H1 (cell line): ENCODE measurements around the gene RELL2. TPM values are rescaled to one million over a fixed set of nuclear protein-coding genes. Genes with fewer than 3 reads are reported as not detected.

ENCODE experiments used
- CTCF ChIA-PET: fragments of 300-600 bp; sonication (Branson Sonifier 250); formaldehyde crosslinking; loops from one replicate; lab custom pipeline; 2021; ENCODE audit not compliant: partially characterized antibody; lab: Charles Lee
- POLR2A ChIA-PET: fragments of 300-600 bp; sonication (Branson Sonifier 250); formaldehyde crosslinking; loops from one replicate; lab custom pipeline; 2021; ENCODE audit warnings: inconsistent platforms; ENCODE audit not compliant: partially characterized antibody; lab: Charles Lee
- DNase-seq, 2 experiments: peaks; one replicate each; pipeline versions ENCODE4 v3.0.0 to v3.0.0-alpha.2; 2010 to 2022; ENCODE audit warnings: low spot score in 2 of 2, low read depth in 1 of 2, mixed read lengths in 1 of 2
- FAIRE-seq: peaks from 2 replicates; lab custom pipeline; 2011; peaks lifted over from hg19 to GRCh38; lab: Jason Lieb, UNC
- H2AFZ ChIP-seq: 2 replicates; pipeline ENCODE4 v1.8.1; 2012; ENCODE audit warnings: low read length, inconsistent platforms
- H2AK5ac ChIP-seq: 2 replicates; pipeline ENCODE4 v1.6.1; 2013; ENCODE audit warnings: low read depth, low read length
- H2BK120ac ChIP-seq: replicated peaks from 2 replicates; pipeline ENCODE3; 2013; ENCODE audit warnings: low read depth, low read length, inconsistent platforms
- H2BK12ac ChIP-seq: 2 replicates; pipeline ENCODE4 v1.6.1; 2013; ENCODE audit warnings: low read depth, low read length
- H2BK15ac ChIP-seq: 2 replicates; pipeline ENCODE4 v1.6.1; 2013; ENCODE audit warnings: low read length
- H2BK20ac ChIP-seq: 2 replicates; pipeline ENCODE4 v1.6.1; 2013; ENCODE audit warnings: low read length
- H2BK5ac ChIP-seq: 2 replicates; pipeline ENCODE4 v1.6.1; 2013; ENCODE audit warnings: low read depth, low read length
- H3K14ac ChIP-seq: 2 replicates; pipeline ENCODE4 v1.6.1; 2013; ENCODE audit warnings: inconsistent platforms; ENCODE audit not compliant: insufficient read length
- H3K18ac ChIP-seq: 2 replicates; pipeline ENCODE4 v1.6.1; 2013; ENCODE audit warnings: low read length; ENCODE audit errors: extremely low read depth
- H3K23ac ChIP-seq: 2 replicates; pipeline ENCODE4 v1.6.1; 2013; ENCODE audit warnings: inconsistent platforms; ENCODE audit not compliant: insufficient read length
- H3K23me2 ChIP-seq: 2 replicates; pipeline ENCODE4 v1.6.1; 2013; ENCODE audit warnings: low read depth, low read length
- H3K27ac ChIP-seq: 2 replicates; pipeline ENCODE4 v1.6.1; 2011; ENCODE audit warnings: low read depth, low read length, inconsistent platforms
- H3K27me3 ChIP-seq, 4 experiments: replicated peaks in 1 of 4; 1 replicate in 1 of 4; 2 replicates in 3 of 4; pipeline versions ENCODE4 v1.6.1 to v1.8.1; 2011 to 2013; ENCODE audit warnings: low read length in 3 of 4, mild to moderate bottlenecking in 3 of 4, inconsistent platforms in 2 of 4, mixed read lengths in 2 of 4, moderate library complexity in 1 of 4; ENCODE audit not compliant: control insufficient read depth in 3 of 4, insufficient read depth in 3 of 4; ENCODE audit errors: extremely low read depth in 1 of 4
- H3K36me3 ChIP-seq, 4 experiments: 2 replicates each; pipeline versions ENCODE4 v1.6.1 to v1.8.1; 2011 to 2013; ENCODE audit warnings: mild to moderate bottlenecking in 4 of 4, low read length in 3 of 4, moderate library complexity in 2 of 4, control low read depth in 1 of 4, inconsistent platforms in 1 of 4; ENCODE audit not compliant: insufficient read depth in 4 of 4, control insufficient read depth in 2 of 4
- H3K4ac ChIP-seq: replicated peaks from 2 replicates; pipeline ENCODE3; 2013; ENCODE audit warnings: low read length, low read depth, mixed read lengths, inconsistent platforms; ENCODE audit not compliant: insufficient read length
- H3K4me1 ChIP-seq, 4 experiments: replicated peaks in 1 of 4; 1 replicate in 1 of 4; 2 replicates in 3 of 4; pipeline versions ENCODE4 v1.6.1 to v1.8.1; 2011 to 2013; ENCODE audit warnings: low read length in 3 of 4, inconsistent platforms in 2 of 4, mixed read lengths in 1 of 4; ENCODE audit not compliant: insufficient read depth in 4 of 4, control insufficient read depth in 3 of 4
- H3K4me2 ChIP-seq, 2 experiments: 2 replicates each; pipeline versions ENCODE4 v1.6.1 to v1.8.1; 2011 to 2013; ENCODE audit warnings: low read depth in 2 of 2, low read length in 2 of 2, control low read depth in 1 of 2, inconsistent platforms in 1 of 2, mild to moderate bottlenecking in 1 of 2; ENCODE audit not compliant: insufficient read depth in 1 of 2
- H3K4me3 ChIP-seq, 4 experiments: fragments of 200-600, 300-600 bp in 1 of 4; sonication (generic), shearing (Covaris generic), sonication (Bioruptor Twin) in 1 of 4; 2 replicates each; pipeline versions ENCODE4 v1.5.1 to v1.8.1; 2011 to 2016; ENCODE audit warnings: low read length in 4 of 4, low read depth in 3 of 4, control low read depth in 2 of 4, inconsistent platforms in 2 of 4, mild to moderate bottlenecking in 2 of 4, mixed read lengths in 1 of 4, moderate library complexity in 1 of 4; ENCODE audit not compliant: insufficient read depth in 2 of 4; ENCODE audit errors: extremely low read depth in 1 of 4
- H3K56ac ChIP-seq: replicated peaks from 2 replicates; pipeline ENCODE3; 2013; ENCODE audit warnings: low read depth, mild to moderate bottlenecking, mixed read lengths, low read length, inconsistent platforms; ENCODE audit not compliant: insufficient read length
- H3K79me1 ChIP-seq: 2 replicates; pipeline ENCODE4 v1.6.1; 2013; ENCODE audit warnings: low read depth, low read length, control low read depth
- H3K79me2 ChIP-seq, 2 experiments: 2 replicates each; pipeline versions ENCODE4 v1.6.1 to v1.8.1; 2012 to 2013; ENCODE audit warnings: low read length in 2 of 2, mild to moderate bottlenecking in 2 of 2, inconsistent platforms in 1 of 2; ENCODE audit not compliant: insufficient read depth in 2 of 2, control insufficient read depth in 1 of 2
- H3K9ac ChIP-seq, 4 experiments: replicated peaks in 1 of 4; 1 replicate in 1 of 4; 2 replicates in 3 of 4; pipeline versions ENCODE4 v1.6.1 to v1.8.1; 2011 to 2013; ENCODE audit warnings: low read depth in 3 of 4, low read length in 3 of 4, control low read depth in 2 of 4, mild to moderate bottlenecking in 2 of 4, moderate library complexity in 2 of 4, inconsistent platforms in 1 of 4; ENCODE audit errors: extremely low read depth in 1 of 4
- H3K9me3 ChIP-seq, 2 experiments: 2 replicates each; pipeline versions ENCODE4 v1.6.1 to v1.8.1; 2012 to 2013; ENCODE audit warnings: mild to moderate bottlenecking in 2 of 2, moderate library complexity in 2 of 2, control low read depth in 1 of 2, inconsistent platforms in 1 of 2, low read depth in 1 of 2, low read length in 1 of 2, mixed read lengths in 1 of 2; ENCODE audit not compliant: insufficient read depth in 2 of 2
- H4K20me1 ChIP-seq, 2 experiments: replicated peaks in 1 of 2; 2 replicates each; pipeline versions ENCODE3 to v1.8.1; 2011 to 2013; ENCODE audit warnings: inconsistent platforms in 2 of 2, low read length in 2 of 2, mild to moderate bottlenecking in 1 of 2; ENCODE audit not compliant: insufficient read depth in 2 of 2, control insufficient read depth in 1 of 2
- H4K5ac ChIP-seq: 2 replicates; pipeline ENCODE4 v1.6.1; 2013; ENCODE audit warnings: low read length, low read depth, mixed read lengths, inconsistent platforms; ENCODE audit not compliant: insufficient read length
- H4K8ac ChIP-seq: 2 replicates; pipeline ENCODE4 v1.8.0; 2013; ENCODE audit warnings: mild to moderate bottlenecking, moderate library complexity, low read length, inconsistent platforms; ENCODE audit not compliant: insufficient read depth; ENCODE audit errors: extremely low read depth
- H4K91ac ChIP-seq: replicated peaks from 2 replicates; pipeline ENCODE3; 2013; ENCODE audit warnings: low read length, mixed read lengths, inconsistent platforms; ENCODE audit not compliant: insufficient read length
- BCL11A ChIP-seq, 2 experiments: IDR thresholded peaks; one replicate each; pipeline ENCODE4 v1.6.1; 2011; ENCODE audit warnings: low read depth in 2 of 2, low read length in 2 of 2, mild to moderate bottlenecking in 2 of 2
- FOSL1 ChIP-seq: IDR thresholded peaks from 2 replicates; pipeline ENCODE4 v1.6.1; 2011; ENCODE audit warnings: mild to moderate bottlenecking, low read depth, low read length, moderate library complexity; ENCODE audit not compliant: insufficient read depth
- HDAC2 ChIP-seq, 2 experiments: fragments of 300-600 bp in 1 of 2; sonication (generic) in 1 of 2; IDR thresholded peaks; 2 replicates each; pipeline ENCODE4 v1.6.1; 2011 to 2012; ENCODE audit warnings: low read depth in 2 of 2, low read length in 2 of 2, mild to moderate bottlenecking in 2 of 2, moderate library complexity in 2 of 2, borderline replicate concordance in 1 of 2, inconsistent platforms in 1 of 2
- KDM5A ChIP-seq: fragments of 200-600 bp; IDR thresholded peaks from 2 replicates; pipeline ENCODE4 v1.7.1; 2012; ENCODE audit warnings: mild to moderate bottlenecking, low read length, inconsistent platforms, mixed read lengths
- NANOG ChIP-seq: IDR thresholded peaks from 2 replicates; pipeline ENCODE4 v1.6.1; 2011; ENCODE audit warnings: low read length, low read depth, mild to moderate bottlenecking, inconsistent platforms; ENCODE audit not compliant: insufficient read depth, poor library complexity, severe bottlenecking
- RAD21 ChIP-seq, 2 experiments: IDR thresholded peaks in 1 of 2; conservative IDR thresholded peaks in 1 of 2; 2 replicates each; pipeline ENCODE4 v1.6.1; 2011; ENCODE audit warnings: low read depth in 2 of 2, low read length in 2 of 2, improper control_type of control experiment in 1 of 2, inconsistent platforms in 1 of 2, mild to moderate bottlenecking in 1 of 2, moderate library complexity in 1 of 2
- SRF ChIP-seq: IDR thresholded peaks from 2 replicates; pipeline ENCODE4 v1.6.1; 2011; ENCODE audit warnings: mild to moderate bottlenecking, low read depth, low read length, moderate library complexity
- WGBS, 2 experiments: shearing (Covaris generic) in 1 of 2; methylation state at CpG; one replicate each; pipeline versions ENCODE4 v1.1.6 to v1.1.7; 2013 to 2015; ENCODE audit warnings: low lambda C conversion rate in 2 of 2, mixed read lengths in 2 of 2, inconsistent platforms in 1 of 2, low coverage in 1 of 2, missing lambda C conversion rate in 1 of 2; ENCODE audit not compliant: insufficient replicate concordance in 2 of 2, insufficient coverage in 1 of 2, insufficient read length in 1 of 2; ENCODE audit errors: extremely low coverage in 1 of 2, missing lambda C conversion rate in 1 of 2; 5-methylcytosine and 5-hydroxymethylcytosine counted together
- polyA plus RNA-seq, 7 experiments: library from polyadenylated mRNA; depleted of rRNA in 3 of 7; stranded (reverse) in 5 of 7; unstranded in 2 of 7; fragments of >200 nt in 5 of 7; fragments of 200-250 nt in 2 of 7; gene quantifications; 1 replicate in 5 of 7; 2 replicates in 1 of 7; 4 replicates in 1 of 7; pipeline versions ENCODE4 v1.2.1 to v1.2.3, GENCODE V29; 2011 to 2013; ENCODE audit warnings: missing spikeins in 2 of 7, mixed read lengths in 2 of 7
- total RNA-seq: library from RNA; stranded (reverse); fragmentation: NEBNext Ultra II Directional; extraction: Animal tissue kit (Norgen Biotek cat#: 25700); gene quantifications from 2 replicates; pipeline ENCODE4 v1.2.1, GENCODE V29; 2021
- TF ChIP-seq, protein P1 (sequence below), 3 experiments: IDR thresholded peaks; 1 replicate in 2 of 3; 2 replicates in 1 of 3; pipeline versions ENCODE4 v1.5.1 to v1.6.1; 2011; ENCODE audit warnings: low read length in 3 of 3, mild to moderate bottlenecking in 3 of 3, inconsistent platforms in 2 of 3, low read depth in 1 of 3, moderate library complexity in 1 of 3; ENCODE audit not compliant: insufficient read depth in 1 of 3; ENCODE audit errors: control extremely low read depth in 1 of 3
- TF ChIP-seq, protein P2 (sequence below): IDR thresholded peaks from 2 replicates; pipeline ENCODE4 v1.6.1; 2012; ENCODE audit warnings: inconsistent platforms

The RELL2 gene
- total and polyA plus RNA-seq, 2 of the 8 experiments (the other 6 are each of a cell fraction or from before 2014, with no cell fraction given): 18.6 to 23.7 TPM

DNA sequence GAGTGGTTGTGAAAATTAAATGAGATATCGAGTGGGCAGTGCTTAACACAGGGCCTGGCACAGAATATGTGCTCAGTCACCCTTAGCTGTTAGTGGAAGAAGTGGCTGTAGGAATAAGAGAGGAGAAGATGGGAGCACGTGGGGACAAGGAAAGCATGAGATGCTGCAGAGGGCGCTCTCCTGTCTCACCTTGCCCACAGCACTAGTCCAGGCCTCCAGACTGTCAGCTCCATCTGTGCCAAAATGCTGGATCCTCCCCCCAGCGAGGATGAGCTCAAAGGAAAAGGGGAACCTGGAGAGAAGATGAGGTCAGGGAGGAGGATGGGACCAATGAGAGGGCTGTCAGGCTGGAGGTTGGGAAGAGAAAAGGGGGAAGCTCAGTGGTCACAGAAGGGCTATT lies 32.7 kb downstream of the RELL2 start:
- no peak overlapping the region for H4K91ac ChIP-seq
- no peak overlapping the region for H3K14ac ChIP-seq
- WGBS, 2 experiments: 70% methylated on average over 4 of the region's 4 CpGs; no CpG with 5 or more reads in 1 of the 2 experiments
- no peaks in the 10 kb centered on the region for H3K27me3 ChIP-seq
- H2BK12ac ChIP-seq: no peak overlapping the region
- H3K56ac ChIP-seq: no peak overlapping the region
- no peak overlapping the region for H2BK20ac ChIP-seq
- no peak overlapping the region for H4K8ac ChIP-seq
- ChIA-PET CTCF (interaction anchor here (0.7 to 11.0 kb wide), 52 partner anchors 9 to 458 kb away, joined by 3 to 137 read pairs (median 4); partner anchors contain the start of genes ARAP3, PCDH1, PCDH12 and RNF14), POLR2A (interaction anchor here (0.8 to 3.6 kb wide), 7 partner anchors 10 to 209 kb away, joined by 3 to 18 read pairs (median 4); partner anchors contain the start of genes ARAP3 and PCDH1)
- H2BK120ac ChIP-seq: no peak overlapping the region
- H3K23me2 ChIP-seq: no peaks in the 10 kb centered on the region
- H3K18ac ChIP-seq: no peak overlapping the region
- peaks cover 0 to 6% of the 10 kb centered on the region in 2 experiments for H4K20me1 ChIP-seq
- no peak overlapping the region for H3K4me3 ChIP-seq
- no peaks in the 10 kb centered on the region for H3K9me3 ChIP-seq
- H2BK5ac ChIP-seq: no peak overlapping the region
- H3K79me1 ChIP-seq: no peaks in the 10 kb centered on the region
- no peak overlapping the region for H2AK5ac ChIP-seq
- no peak overlapping the region for H3K23ac ChIP-seq
- no peaks in the 10 kb centered on the region for H3K79me2 ChIP-seq
- peaks cover 9 to 20% (median 11%) of the 10 kb centered on the region in 4 experiments; a peak in 6 of 8 replicates for H3K36me3 ChIP-seq
- H3K9ac ChIP-seq: no peak overlapping the region
- peaks cover 2 to 10% (median 4%) of the 10 kb centered on the region in 4 experiments; a peak in 5 of 7 replicates for H3K4me1 ChIP-seq
- H4K5ac ChIP-seq: no peak overlapping the region
- DNase-seq: no peak
- H3K27ac ChIP-seq: no peak overlapping the region
- no peak overlapping the region for H3K4me2 ChIP-seq
- no peak overlapping the region for H3K4ac ChIP-seq
- no peak for FAIRE-seq
- H2AFZ ChIP-seq: no peak overlapping the region
- H2BK15ac ChIP-seq: no peak overlapping the region
- TF ChIP-seq KDM5A (no peak), BCL11A (IDR thresholded peaks at IDR 0.05; ENCODE audit: low read depth in 2 of 2, low read length in 2 of 2) (no peak), NANOG (no peak), RAD21 (IDR thresholded peaks at IDR 0.05 in 1 of 2, conservative IDR thresholded peaks at IDR 0.05 in 1 of 2; ENCODE audit: low read depth in 2 of 2, low read length in 2 of 2) (peak; percentile 16 to 40; a peak in 2 of 4 replicates), HDAC2 (IDR thresholded peaks at IDR 0.05; ENCODE audit: borderline replicate concordance in 1 of 2, low read depth in 2 of 2, low read length in 2 of 2) (no peak), FOSL1 (no peak), SRF (no peak)
- TF ChIP-seq, protein P1, sequence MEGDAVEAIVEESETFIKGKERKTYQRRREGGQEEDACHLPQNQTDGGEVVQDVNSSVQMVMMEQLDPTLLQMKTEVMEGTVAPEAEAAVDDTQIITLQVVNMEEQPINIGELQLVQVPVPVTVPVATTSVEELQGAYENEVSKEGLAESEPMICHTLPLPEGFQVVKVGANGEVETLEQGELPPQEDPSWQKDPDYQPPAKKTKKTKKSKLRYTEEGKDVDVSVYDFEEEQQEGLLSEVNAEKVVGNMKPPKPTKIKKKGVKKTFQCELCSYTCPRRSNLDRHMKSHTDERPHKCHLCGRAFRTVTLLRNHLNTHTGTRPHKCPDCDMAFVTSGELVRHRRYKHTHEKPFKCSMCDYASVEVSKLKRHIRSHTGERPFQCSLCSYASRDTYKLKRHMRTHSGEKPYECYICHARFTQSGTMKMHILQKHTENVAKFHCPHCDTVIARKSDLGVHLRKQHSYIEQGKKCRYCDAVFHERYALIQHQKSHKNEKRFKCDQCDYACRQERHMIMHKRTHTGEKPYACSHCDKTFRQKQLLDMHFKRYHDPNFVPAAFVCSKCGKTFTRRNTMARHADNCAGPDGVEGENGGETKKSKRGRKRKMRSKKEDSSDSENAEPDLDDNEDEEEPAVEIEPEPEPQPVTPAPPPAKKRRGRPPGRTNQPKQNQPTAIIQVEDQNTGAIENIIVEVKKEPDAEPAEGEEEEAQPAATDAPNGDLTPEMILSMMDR (IDR thresholded peaks at IDR 0.05; ENCODE audit: control extremely low read depth in 1 of 3, insufficient read depth in 1 of 3, low read depth in 1 of 3, low read length in 3 of 3): peak; percentile 48 to 61 (median 57)
- TF ChIP-seq, protein P2, sequence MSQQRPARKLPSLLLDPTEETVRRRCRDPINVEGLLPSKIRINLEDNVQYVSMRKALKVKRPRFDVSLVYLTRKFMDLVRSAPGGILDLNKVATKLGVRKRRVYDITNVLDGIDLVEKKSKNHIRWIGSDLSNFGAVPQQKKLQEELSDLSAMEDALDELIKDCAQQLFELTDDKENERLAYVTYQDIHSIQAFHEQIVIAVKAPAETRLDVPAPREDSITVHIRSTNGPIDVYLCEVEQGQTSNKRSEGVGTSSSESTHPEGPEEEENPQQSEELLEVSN: no peak
